Thyroid gland (tissue), 4 donors: ENCODE results near the gene LRBA.
A peak's percentile ranks its signal among the peaks of the same experiment; 100 is the strongest.

Experiments
- POLR2A ChIP-seq, 2 donors: fragments of 450-650 bp; IDR thresholded peaks; one replicate each; pipeline ENCODE4 v1.6.1; 2017; ENCODE audit warnings: antibody characterized with exemption in 2 of 2, mild to moderate bottlenecking in 2 of 2, moderate library complexity in 1 of 2
- TF ChIP-seq, protein P1 (sequence below), 6 experiments: fragments of 200-600 bp in 3 of 6; fragments of 450-650 bp in 3 of 6; sonication (generic) in 3 of 6; IDR thresholded peaks; one replicate each; pipeline ENCODE4 v1.5.1; 2016 to 2019; ENCODE audit warnings: antibody characterized with exemption in 6 of 6, mild to moderate bottlenecking in 2 of 6, inconsistent platforms in 1 of 6, moderate library complexity in 1 of 6

GRCh38 chr4:150581641-150582051, 433.4 kb downstream of the LRBA start:
- TF ChIP-seq POLR2A (IDR thresholded peaks at IDR 0.05): peak in 1 of 2 donors; percentile 37
- TF ChIP-seq, protein P1, sequence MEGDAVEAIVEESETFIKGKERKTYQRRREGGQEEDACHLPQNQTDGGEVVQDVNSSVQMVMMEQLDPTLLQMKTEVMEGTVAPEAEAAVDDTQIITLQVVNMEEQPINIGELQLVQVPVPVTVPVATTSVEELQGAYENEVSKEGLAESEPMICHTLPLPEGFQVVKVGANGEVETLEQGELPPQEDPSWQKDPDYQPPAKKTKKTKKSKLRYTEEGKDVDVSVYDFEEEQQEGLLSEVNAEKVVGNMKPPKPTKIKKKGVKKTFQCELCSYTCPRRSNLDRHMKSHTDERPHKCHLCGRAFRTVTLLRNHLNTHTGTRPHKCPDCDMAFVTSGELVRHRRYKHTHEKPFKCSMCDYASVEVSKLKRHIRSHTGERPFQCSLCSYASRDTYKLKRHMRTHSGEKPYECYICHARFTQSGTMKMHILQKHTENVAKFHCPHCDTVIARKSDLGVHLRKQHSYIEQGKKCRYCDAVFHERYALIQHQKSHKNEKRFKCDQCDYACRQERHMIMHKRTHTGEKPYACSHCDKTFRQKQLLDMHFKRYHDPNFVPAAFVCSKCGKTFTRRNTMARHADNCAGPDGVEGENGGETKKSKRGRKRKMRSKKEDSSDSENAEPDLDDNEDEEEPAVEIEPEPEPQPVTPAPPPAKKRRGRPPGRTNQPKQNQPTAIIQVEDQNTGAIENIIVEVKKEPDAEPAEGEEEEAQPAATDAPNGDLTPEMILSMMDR (IDR thresholded peaks at IDR 0.05): no peak
